GM19035 (cell line): ENCODE results near the gene RILPL1.
"Not testable (repeated sequence)": the region's sequence is repeated elsewhere in the genome, so short reads cannot be mapped to it uniquely, and the experiment has no call there.

Source experiments
- ATAC-seq: cut with Tn5 transposase; IDR thresholded peaks from one replicate; pipeline ENCODE4 v1.9.1; 2021; ENCODE audit not compliant: unreplicated experiment

RILPL1 gene

GRCh38 chr12:123497065-123497464, 36.5 kb downstream of the RILPL1 start:
- ATAC-seq: no peak

GRCh38 chr12:123494124-123494851, 39.2 kb downstream of the RILPL1 start:
- no peak for ATAC-seq

- not testable (repeated sequence) for ATAC-seq
These were observed 41.0 kb downstream of the RILPL1 start for GRCh38 chr12:123492339-123493039.

- no peak for ATAC-seq
These were observed 42.0 kb downstream of the RILPL1 start for GRCh38 chr12:123491481-123491880.

- ATAC-seq: no peak
These were observed 42.5 kb downstream of the RILPL1 start for GRCh38 chr12:123491056-123491455.

GRCh38 chr12:123490089-123490488, 43.4 kb downstream of the RILPL1 start:
- no peak for ATAC-seq

GRCh38 chr12:123489580-123489979, 43.9 kb downstream of the RILPL1 start:
- no peak for ATAC-seq

GRCh38 chr12:123488539-123489230, 44.8 kb downstream of the RILPL1 start:
- no peak for ATAC-seq

GRCh38 chr12:123487428-123487827, 46.1 kb downstream of the RILPL1 start:
- ATAC-seq: no peak

GRCh38 chr12:123485756-123486155, 47.8 kb downstream of the RILPL1 start:
- ATAC-seq: no peak

- no peak for ATAC-seq
These were observed 49.8 kb downstream of the RILPL1 start for GRCh38 chr12:123483602-123484248.

GRCh38 chr12:123482876-123483275, 50.6 kb downstream of the RILPL1 start:
- no peak for ATAC-seq

GRCh38 chr12:123481251-123481650, 52.3 kb downstream of the RILPL1 start:
- ATAC-seq: not testable (repeated sequence)

- no peak for ATAC-seq
These were observed 53.9 kb downstream of the RILPL1 start for GRCh38 chr12:123479442-123480180.

- no peak for ATAC-seq
These were observed 54.8 kb downstream of the RILPL1 start for GRCh38 chr12:123478762-123479161.

GRCh38 chr12:123478069-123478468, 55.5 kb downstream of the RILPL1 start:
- ATAC-seq: no peak

GRCh38 chr12:123475246-123475703, 58.2 kb downstream of the RILPL1 start:
- ATAC-seq: no peak

GRCh38 chr12:123474485-123475245, 58.9 kb downstream of the RILPL1 start:
- ATAC-seq: no peak

- ATAC-seq: no peak
These were observed 61.1 kb downstream of the RILPL1 start for GRCh38 chr12:123472438-123472849.
